Prostate gland (tissue), 2 donors: ENCODE measurements around the gene NOTO. TPM values are rescaled to one million over a fixed set of nuclear protein-coding genes. Genes with fewer than 3 reads are reported as not detected.

ENCODE experiments used
- DNase-seq: peaks from one replicate; pipeline ENCODE4 v3.0.0-alpha.2; 2019; ENCODE audit warnings: low spot score
- H3K27ac ChIP-seq, 2 donors: fragments of 200-600 bp; sonication (generic); 2 replicates each; pipeline ENCODE4 v1.5.1; 2017 to 2019
- H3K27me3 ChIP-seq: fragments of 200-600 bp; sonication (generic); replicated peaks from 2 replicates; pipeline ENCODE4 v1.5.1; 2019; ENCODE audit not compliant: insufficient read depth
- H3K36me3 ChIP-seq, 2 donors: fragments of 200-600 bp; sonication (generic); 1 replicate in 1 of 2; 2 replicates in 1 of 2; pipeline versions ENCODE4 v1.5.1 to v1.8.1; 2017 to 2019
- H3K4me1 ChIP-seq: fragments of 200-600 bp; sonication (generic); replicated peaks from 2 replicates; pipeline ENCODE4 v1.5.1; 2019
- H3K4me3 ChIP-seq, 2 donors: fragments of 200-600 bp; sonication (generic); 2 replicates each; pipeline ENCODE4 v1.5.1; 2017 to 2019
- H3K9me3 ChIP-seq: fragments of 200-600 bp; sonication (generic); 2 replicates; pipeline ENCODE4 v1.5.1; 2017
- POLR2A ChIP-seq: fragments of 450-650 bp; IDR thresholded peaks from one replicate; pipeline ENCODE4 v1.6.1; 2016; ENCODE audit warnings: antibody characterized with exemption, mild to moderate bottlenecking
- POLR2AphosphoS5 ChIP-seq: sonication (generic); formaldehyde crosslinking; IDR thresholded peaks from one replicate; pipeline ENCODE4 v1.6.1; 2017; ENCODE audit warnings: antibody characterized with exemption
- WGBS: methylation state at CpG from one replicate; pipeline ENCODE4 v1.1.5; 2018; 5-methylcytosine and 5-hydroxymethylcytosine counted together
- intact Hi-C: fragments of 100-400 bp; cut with DNase I; formaldehyde crosslinking; loops from one replicate; pipeline ENCODE4 v1.14.2; 2022
- total RNA-seq, 2 donors: library from RNA; depleted of rRNA; stranded (reverse); fragments of >200 nt; gene quantifications; one replicate each; pipeline ENCODE4 v1.1.0, GENCODE V29; 2016
- TF ChIP-seq, protein P1 (sequence below), 4 experiments: fragments of 200-600 bp in 2 of 4; fragments of 450-650 bp in 2 of 4; sonication (generic) in 2 of 4; IDR thresholded peaks; 1 replicate in 3 of 4; 2 replicates in 1 of 4; pipeline ENCODE4 v1.5.1; 2016 to 2019; ENCODE audit warnings: antibody characterized with exemption in 4 of 4, mild to moderate bottlenecking in 2 of 4, moderate library complexity in 2 of 4

Gene NOTO
- total RNA-seq, 2 donors from 2014 or later: not detected

DNA sequence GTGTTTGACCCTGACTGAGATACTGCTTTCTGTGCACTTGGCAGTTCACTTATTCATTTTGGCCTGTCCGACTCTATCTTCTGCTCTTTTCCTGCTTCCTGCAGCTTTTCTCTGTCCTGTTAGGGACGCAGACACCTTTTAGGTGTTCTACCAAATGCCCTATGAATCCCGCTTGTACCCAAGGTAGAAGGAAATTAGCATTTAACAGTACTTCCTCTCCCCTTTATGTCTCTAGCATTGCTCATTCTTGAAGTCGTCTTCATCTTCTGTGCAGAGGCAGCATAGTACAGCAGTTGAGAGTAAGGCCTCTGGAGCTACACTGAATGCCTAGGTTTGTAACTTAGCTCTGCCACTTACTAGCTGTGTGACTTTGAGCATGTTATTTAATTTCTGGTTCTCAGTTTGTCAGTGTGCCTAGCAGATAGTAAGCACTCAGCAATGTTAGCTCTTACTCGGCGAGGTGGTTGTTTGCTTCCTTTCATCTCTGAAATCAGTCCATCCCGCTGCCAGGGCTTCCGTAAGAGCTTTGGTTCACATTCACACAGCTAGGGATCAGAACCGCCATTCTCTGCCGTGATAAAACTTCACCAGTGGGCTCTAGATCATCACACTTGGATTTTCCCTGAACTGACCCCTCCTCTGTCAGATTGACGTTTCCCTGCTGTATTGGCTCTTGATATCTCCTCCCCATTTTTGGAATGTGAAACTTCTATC lies 33.1 kb downstream of the NOTO start:
- Histone ChIP-seq H3K27me3 (no peaks in the 10 kb centered on the region), H3K4me1 (peaks cover 6% of the 10 kb centered on the region), H3K27ac (no peak overlapping the region), H3K4me3 (peak overlapping the region; percentile 60 to 77), H3K9me3 (no peaks in the 10 kb centered on the region), H3K36me3 (no peaks in the 10 kb centered on the region)
- intact Hi-C loops: no loop called here
- TF ChIP-seq, protein P1, sequence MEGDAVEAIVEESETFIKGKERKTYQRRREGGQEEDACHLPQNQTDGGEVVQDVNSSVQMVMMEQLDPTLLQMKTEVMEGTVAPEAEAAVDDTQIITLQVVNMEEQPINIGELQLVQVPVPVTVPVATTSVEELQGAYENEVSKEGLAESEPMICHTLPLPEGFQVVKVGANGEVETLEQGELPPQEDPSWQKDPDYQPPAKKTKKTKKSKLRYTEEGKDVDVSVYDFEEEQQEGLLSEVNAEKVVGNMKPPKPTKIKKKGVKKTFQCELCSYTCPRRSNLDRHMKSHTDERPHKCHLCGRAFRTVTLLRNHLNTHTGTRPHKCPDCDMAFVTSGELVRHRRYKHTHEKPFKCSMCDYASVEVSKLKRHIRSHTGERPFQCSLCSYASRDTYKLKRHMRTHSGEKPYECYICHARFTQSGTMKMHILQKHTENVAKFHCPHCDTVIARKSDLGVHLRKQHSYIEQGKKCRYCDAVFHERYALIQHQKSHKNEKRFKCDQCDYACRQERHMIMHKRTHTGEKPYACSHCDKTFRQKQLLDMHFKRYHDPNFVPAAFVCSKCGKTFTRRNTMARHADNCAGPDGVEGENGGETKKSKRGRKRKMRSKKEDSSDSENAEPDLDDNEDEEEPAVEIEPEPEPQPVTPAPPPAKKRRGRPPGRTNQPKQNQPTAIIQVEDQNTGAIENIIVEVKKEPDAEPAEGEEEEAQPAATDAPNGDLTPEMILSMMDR (IDR thresholded peaks at IDR 0.05): no peak
- TF ChIP-seq POLR2AphosphoS5 (no peak), POLR2A (no peak)
- no peak for DNase-seq
- 65% methylated on average over 11 of the region's 11 CpGs for WGBS

DNA sequence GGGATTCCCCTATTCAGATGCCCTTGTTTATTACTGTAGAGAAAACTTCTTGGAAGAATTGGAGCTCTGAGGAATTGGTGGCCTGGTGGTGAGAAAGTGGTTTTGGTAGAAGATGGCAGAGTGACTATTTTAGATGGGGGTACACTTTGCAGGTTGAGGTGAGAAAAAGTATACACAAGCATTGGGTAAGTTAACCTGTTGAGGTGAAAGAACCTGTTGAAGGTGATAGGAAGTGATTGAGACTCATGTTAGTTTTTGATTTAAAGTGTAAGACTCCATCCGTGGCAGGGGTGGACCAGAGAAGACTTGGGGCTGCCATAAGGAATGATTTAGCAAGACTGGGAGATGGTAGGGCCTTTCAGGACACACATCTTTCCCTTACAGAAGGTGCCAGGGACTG lies 34.8 kb downstream of the NOTO start:
- TF ChIP-seq, protein P1 (IDR thresholded peaks at IDR 0.05): no peak
- TF ChIP-seq POLR2A (no peak), POLR2AphosphoS5 (no peak)
- WGBS: 53% methylated on average over 1 of the region's 1 CpG
- H3K4me1 ChIP-seq: peaks cover 6% of the 10 kb centered on the region
- no peak for DNase-seq
- no peak overlapping the region for H3K4me3 ChIP-seq
- no peak overlapping the region for H3K27ac ChIP-seq
- no peaks in the 10 kb centered on the region for H3K27me3 ChIP-seq
- H3K9me3 ChIP-seq: no peaks in the 10 kb centered on the region
- no peaks in the 10 kb centered on the region for H3K36me3 ChIP-seq
- intact Hi-C loops: no loop called here

DNA sequence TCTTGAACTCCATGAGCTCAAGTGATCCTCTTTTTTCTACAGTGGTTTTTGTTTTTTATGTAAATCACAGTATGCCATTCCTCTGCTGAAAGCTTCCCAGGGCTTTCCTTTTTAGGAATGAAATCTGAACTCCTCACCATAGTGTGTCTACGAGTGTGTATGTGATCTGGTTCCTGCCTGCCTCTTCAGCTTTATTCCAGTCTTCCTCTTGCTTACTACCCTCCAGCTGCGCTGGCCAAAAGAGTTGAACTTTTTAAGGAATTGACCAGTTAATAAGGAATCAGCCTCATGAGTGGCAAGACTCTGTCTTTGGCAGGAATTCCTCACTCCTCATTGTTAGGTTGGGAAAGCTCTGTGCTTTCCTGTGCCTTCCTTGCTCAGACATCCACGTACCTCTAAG lies 35.8 kb downstream of the NOTO start:
- no peaks in the 10 kb centered on the region for H3K36me3 ChIP-seq

DNA sequence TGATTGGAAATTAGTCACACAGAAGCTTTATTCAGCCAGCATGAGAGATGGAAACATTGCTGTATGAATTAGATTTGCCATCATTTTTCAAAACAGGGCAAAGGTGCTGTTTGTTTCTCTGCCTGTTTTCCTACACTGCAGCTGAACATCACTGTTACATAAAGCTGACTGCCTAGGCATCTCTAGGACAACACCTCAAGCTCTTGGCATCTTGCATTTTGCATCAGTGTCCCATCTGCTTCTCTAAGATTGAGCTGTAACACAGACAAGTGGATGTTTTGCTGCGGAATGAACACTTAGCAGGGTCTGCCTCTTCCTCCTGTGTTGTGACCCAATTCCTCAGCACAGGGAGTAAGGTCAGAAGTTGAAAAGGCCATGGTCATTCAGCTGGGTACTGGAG lies 36.6 kb downstream of the NOTO start:
- intact Hi-C loops: no loop called here

More for the DNA sequence above, 35.8 kb downstream of the NOTO start:
- WGBS: 72% methylated on average over 3 of the region's 3 CpGs
- DNase-seq: no peak
- H3K4me3 ChIP-seq: no peak overlapping the region
- no peaks in the 10 kb centered on the region for H3K9me3 ChIP-seq
- TF ChIP-seq POLR2AphosphoS5 (no peak), POLR2A (no peak)
- TF ChIP-seq, protein P1 (IDR thresholded peaks at IDR 0.05): no peak
- peaks cover 6% of the 10 kb centered on the region for H3K4me1 ChIP-seq
- no peaks in the 10 kb centered on the region for H3K27me3 ChIP-seq
- H3K27ac ChIP-seq: no peak overlapping the region
- intact Hi-C loops: no loop called here

More for the DNA sequence above, 36.6 kb downstream of the NOTO start:
- Histone ChIP-seq H3K4me1 (peaks cover 6% of the 10 kb centered on the region), H3K9me3 (no peaks in the 10 kb centered on the region), H3K27me3 (no peaks in the 10 kb centered on the region), H3K27ac (no peak overlapping the region), H3K4me3 (no peak overlapping the region), H3K36me3 (no peaks in the 10 kb centered on the region)
- WGBS: 82% methylated on average over 1 of the region's 1 CpG
- TF ChIP-seq, protein P1 (IDR thresholded peaks at IDR 0.05): no peak
- TF ChIP-seq POLR2AphosphoS5: no peak
- no peak for TF ChIP-seq POLR2A
- no peak for DNase-seq
